ENCODE data around the gene MAGI2.

DNA sequence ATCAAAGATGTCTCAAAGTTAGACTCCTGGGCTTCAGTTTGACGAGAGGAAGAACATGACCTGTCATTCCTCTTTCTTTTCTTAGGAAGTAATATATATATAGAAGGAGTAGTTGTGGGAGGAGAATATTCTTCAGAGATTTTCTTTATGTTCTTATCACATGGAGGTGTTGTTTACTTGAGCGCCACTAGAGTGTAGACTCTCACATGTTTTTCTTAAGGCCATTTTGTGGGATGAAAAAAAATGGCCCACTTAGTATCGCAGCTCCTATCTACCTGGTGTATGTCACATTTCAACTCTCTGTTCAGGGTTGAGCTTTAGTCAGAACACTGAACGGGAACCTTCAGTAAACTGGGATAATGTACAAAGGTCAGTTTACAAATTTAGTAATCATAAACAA lies 1009.7 kb downstream of the MAGI2 start:
- TF ChIP-seq, protein P1, sequence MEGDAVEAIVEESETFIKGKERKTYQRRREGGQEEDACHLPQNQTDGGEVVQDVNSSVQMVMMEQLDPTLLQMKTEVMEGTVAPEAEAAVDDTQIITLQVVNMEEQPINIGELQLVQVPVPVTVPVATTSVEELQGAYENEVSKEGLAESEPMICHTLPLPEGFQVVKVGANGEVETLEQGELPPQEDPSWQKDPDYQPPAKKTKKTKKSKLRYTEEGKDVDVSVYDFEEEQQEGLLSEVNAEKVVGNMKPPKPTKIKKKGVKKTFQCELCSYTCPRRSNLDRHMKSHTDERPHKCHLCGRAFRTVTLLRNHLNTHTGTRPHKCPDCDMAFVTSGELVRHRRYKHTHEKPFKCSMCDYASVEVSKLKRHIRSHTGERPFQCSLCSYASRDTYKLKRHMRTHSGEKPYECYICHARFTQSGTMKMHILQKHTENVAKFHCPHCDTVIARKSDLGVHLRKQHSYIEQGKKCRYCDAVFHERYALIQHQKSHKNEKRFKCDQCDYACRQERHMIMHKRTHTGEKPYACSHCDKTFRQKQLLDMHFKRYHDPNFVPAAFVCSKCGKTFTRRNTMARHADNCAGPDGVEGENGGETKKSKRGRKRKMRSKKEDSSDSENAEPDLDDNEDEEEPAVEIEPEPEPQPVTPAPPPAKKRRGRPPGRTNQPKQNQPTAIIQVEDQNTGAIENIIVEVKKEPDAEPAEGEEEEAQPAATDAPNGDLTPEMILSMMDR (IDR thresholded peaks at IDR 0.05) = no peak
- TF ChIP-seq POLR2A (IDR thresholded peaks at IDR 0.05) = no peak
- no peak for TF ChIP-seq POLR2AphosphoS5 (IDR thresholded peaks at IDR 0.05)

Data from breast epithelium (tissue), 3 donors.